HTR-8/SVneo (cell line): ENCODE measurements around the gene ALS2CL.

Experiments
- DNase-seq: peaks from one replicate; pipeline ENCODE4 v3.0.0; 2011; ENCODE audit warnings: low spot score, mixed read lengths; ENCODE audit not compliant: insufficient read length
- FAIRE-seq: peaks from 2 replicates; lab custom pipeline; 2011; peaks lifted over from hg19 to GRCh38; lab: Jason Lieb, UNC

Gene ALS2CL

GRCh38 chr3:46682974-46683373, 10.5 kb downstream of the ALS2CL start:
- FAIRE-seq (no peak), DNase-seq (no peak)

DNA sequence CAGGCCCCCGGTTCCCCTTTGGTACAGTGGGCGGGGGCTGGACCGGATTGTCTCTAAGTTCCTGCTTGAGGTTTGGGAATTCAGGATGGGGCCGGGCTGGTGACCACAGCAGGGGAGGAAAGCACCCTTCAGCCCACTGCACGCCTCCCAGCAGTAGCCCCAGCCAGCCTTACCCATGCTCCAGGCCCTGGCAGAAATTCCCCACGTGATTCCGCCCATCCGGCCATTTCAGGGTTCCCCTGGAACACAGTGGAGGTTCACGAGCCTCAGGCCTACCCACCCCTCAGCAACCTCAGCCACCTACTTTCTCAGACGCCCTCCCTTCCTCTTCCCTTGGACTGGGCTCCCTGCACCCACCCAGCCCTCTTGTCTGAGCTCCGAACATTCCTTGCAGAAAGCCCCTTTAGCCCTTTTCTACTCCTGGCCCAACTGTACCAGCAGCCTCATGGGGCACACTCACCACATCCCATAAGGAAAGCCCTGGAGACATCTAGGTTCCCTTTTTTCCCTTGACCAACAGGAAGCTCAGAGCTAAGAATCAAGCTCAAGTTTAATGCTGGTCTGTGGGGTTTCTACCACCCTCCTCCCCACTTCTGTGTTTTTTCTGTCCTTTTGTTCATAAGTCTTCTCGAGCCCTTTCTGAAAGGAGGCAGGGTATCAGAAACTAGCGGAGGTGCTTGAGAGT, 11.5 kb downstream of the ALS2CL start:
- DNase-seq (no peak), FAIRE-seq (no peak)

- FAIRE-seq (no peak), DNase-seq (no peak)
These were observed 12.1 kb downstream of the ALS2CL start for GRCh38 chr3:46681387-46681786.

DNA sequence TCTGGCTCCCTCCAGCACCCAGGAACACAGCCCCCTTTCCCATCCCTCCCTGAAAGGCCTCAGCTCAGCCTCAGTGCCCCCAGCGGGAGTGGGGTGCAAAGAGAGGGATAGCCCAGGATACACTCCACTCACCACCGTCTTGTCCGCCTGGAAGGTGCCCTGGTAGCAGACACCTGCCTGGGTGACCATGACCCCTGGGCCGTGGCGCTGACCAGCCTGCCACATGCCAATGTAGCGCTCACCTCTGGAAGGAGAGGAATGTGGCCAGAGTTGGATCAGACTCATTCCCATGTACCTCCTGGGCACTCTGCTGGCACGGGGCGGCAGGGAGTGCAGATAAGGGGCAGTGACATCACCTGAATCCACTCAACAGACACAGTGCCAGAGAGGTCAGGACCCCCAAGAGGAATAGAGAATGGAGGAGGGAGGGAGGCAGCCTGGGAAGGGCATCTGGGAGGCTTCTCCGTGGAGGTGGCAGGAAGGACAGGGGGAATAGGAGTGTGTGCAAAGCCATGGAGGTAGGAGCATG, 13.1 kb downstream of the ALS2CL start:
- FAIRE-seq, result no peak
- DNase-seq, result no peak

- no peak for DNase-seq
- no peak for FAIRE-seq
These were observed 13.8 kb downstream of the ALS2CL start for GRCh38 chr3:46679681-46680080.

DNA sequence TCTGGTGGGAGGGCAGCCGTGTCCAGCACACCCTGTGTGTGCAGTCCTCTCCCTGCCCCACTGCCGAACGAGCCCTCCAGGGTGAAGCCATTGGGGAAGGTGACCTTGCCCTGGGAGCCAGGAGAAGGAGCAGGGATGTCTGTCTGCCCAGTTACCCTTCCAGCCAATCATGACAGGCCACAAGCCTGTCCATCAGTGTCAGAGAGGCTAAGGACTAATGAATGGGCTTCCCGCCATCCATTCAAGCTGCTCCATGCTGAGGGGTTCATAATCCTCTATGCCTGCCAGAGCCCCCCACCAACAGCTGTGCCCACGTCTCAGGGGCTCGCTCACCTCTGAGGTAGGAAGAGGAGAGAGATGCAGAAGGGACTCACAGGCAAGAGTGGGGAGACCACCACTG, 15.2 kb downstream of the ALS2CL start:
- FAIRE-seq (no peak), DNase-seq (no peak)

DNA sequence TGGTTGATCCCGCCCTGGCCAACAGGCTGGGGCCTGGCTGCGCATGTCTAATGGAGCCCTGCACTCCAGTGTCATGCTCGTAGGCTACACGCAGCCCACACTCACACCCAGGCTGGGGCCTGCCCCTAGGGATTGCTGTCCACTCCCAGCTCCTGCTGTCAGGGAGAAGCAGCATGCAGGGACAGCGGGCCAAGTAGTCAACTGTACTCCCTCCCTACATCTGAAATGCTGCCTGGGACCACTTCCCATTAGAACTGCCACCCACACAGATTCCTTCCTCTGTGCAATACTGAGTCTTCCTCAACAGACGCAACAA, 16.1 kb downstream of the ALS2CL start:
- FAIRE-seq (no peak), DNase-seq (no peak)

DNA sequence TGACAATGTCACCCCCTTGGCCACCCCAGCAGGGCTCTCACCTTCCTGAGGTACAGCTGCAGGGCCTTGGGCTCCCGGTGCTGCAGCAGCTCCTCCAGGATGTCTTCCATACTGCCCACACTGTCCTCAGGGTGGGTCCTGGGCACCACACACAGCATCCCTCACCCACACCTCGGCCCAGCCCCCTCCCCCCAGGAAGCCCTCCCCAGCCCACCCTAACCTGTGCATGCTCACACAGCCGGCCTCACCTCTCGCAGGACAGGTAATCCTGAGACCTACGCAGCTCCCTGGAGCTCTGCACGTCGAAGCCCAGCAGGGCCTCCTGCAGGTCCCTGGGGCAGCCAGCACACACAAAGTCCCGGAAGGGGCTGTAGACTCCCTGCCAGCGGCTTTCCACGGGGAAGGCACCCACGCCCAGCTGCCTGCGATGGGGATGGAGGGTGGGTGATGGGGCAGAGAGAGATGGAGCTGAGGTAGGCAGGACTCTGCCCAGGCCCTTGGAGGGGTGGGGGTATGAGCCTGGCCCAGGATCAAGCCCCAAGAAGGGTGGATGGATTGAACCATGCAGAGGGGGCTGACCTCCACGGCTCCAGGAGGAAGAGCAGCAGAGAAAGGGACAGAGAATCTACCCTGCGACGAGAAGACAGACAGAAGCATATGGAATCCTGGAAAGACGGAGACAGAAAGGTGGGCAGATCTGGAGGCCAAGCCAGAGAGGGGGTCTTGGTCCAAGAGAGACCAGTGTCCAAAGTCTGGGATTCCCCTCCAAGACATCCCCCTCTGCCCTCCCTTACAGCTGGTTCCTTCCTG, 16.7 kb downstream of the ALS2CL start:
- no peak for FAIRE-seq
- DNase-seq, result no peak

DNA sequence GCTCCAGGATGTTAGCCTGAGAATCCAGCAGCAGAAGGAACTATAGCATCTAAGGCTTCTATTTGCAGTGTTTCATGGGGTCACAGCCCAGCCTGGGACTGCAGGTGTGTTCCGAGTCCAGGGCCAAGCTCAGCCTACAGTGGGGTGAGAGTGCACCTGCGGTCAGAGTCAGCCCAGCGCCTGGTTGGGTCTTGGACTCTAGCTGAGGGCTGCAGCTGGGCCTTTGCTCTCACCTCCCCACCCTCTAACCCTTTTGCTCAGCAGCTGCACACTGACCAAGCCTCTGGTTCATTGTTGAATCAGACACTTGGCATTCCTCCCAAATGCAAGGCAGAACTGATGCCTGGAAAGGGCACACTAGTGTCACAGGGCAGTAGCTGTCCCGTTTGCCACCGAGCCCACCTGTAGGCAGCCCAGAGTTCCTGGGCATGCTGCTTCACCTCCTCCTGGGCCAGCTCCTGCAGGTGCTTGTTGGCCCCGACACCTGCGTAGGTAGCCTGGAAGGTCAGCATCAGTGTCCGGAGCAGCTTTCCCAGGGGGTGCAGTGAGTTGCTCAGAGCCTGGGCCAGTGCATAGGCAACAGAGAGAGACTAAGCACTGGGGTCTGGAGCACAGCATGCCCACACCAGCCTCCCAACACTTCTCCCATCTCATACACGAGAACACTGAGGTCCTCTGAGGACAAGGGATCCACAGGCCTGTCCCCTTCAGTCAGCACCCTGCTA, 17.5 kb downstream of the ALS2CL start:
- no peak for DNase-seq
- no peak for FAIRE-seq

GRCh38 chr3:46675426-46675825, 18.1 kb downstream of the ALS2CL start:
- no peak for DNase-seq
- no peak for FAIRE-seq

GRCh38 chr3:46674031-46674845, 19.2 kb downstream of the ALS2CL start:
- DNase-seq, result no peak
- no peak for FAIRE-seq

GRCh38 chr3:46673151-46674030, 20.1 kb downstream of the ALS2CL start:
- FAIRE-seq, result no peak
- DNase-seq, result no peak

GRCh38 chr3:46672349-46672695, 21.2 kb downstream of the ALS2CL start:
- DNase-seq (no peak), FAIRE-seq (no peak)

DNA sequence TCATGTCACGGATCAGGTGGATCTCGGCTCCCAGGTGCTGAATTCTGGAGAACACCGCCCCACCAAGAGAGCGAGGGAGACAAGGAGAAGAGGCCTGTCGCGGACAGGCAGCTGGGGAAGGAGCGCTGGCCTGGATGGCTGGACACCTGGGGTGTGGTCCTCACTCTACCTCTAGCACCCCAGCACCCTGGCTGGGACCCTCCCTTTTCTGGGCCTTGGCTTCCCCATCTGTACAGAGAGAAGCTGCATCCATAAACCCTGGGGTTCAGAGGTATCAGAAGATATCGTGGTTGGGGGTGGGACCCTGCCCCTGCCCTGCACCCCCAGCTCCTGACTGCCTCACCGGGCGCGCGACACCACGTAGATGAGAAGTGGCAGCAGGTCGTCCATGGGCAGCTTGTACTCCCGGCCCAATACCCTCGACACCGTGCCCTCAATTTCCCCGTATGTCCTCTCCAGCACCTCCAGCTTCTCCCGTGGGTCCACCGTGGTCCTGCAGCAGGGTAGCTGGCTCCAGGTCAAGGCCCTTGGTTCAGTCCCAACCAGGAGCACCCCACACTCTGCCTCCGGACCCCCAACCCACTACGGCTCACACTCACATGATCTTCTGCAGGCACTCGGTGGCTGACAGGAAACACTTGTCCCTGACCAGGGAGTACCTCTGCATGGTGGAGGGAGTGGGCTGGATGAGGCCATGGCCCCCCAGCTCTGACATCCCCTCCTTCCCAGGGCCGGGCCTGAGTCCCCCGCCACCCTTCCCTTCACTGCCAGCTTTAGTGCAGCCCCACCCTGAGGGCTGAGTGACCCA, 21.7 kb downstream of the ALS2CL start:
- FAIRE-seq (no peak), DNase-seq (no peak)

DNA sequence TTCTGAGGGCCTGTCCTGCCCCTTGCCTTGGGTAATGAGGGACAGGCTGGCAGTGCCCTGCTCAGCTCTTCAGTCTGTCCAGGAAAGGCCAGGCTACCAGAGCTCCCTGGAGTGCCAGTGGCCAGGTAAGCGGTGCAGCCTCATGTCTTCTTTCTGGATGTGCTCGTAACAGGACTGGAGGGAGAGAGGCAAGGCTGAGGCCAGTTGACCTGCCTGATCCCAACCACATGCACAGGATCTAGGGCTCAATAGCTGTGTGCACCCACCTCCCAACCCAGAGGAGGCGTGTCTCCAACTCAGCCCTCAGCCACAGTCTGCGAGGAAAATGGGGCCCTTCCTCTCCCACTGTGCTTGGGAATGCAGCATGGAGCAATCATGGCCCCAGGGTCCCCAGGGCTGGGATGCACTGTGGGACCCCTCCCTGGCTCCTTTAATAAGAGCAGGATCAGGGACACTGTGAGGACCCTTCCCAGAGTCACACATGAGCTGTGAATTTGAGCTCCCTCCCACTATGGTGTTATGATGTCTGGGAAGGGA, 22.5 kb downstream of the ALS2CL start:
- DNase-seq, result no peak
- FAIRE-seq, result no peak

GRCh38 chr3:46670000-46670890, 23.2 kb downstream of the ALS2CL start:
- FAIRE-seq (no peak), DNase-seq (no peak)
